ENCODE results near the gene EPGN.

The EPGN gene

GRCh38 chr4:74353858-74354257, 45.6 kb downstream of the EPGN start:
- ATAC-seq (ENCODE audit: insufficient read depth, low read depth): no peak
- no peak for DNase-seq
- no peaks in the 10 kb centered on the region for H3K79me2 ChIP-seq (ENCODE audit: insufficient read depth, low read length)

GRCh38 chr4:74357965-74358364, 49.7 kb downstream of the EPGN start:
- H3K4me2 ChIP-seq (ENCODE audit: insufficient read depth, low read length): no peak overlapping the region
- TF ChIP-seq CTCF (IDR thresholded peaks at IDR 0.05; ENCODE audit: borderline replicate concordance, extremely low read depth, low read length, poor library complexity, severe bottlenecking) (no peak), EZH2 (IDR thresholded peaks at IDR 0.05; ENCODE audit: borderline replicate concordance, low read depth, low read length, severe bottlenecking) (no peak)
- H3K27ac ChIP-seq (ENCODE audit: low read length): no peak overlapping the region
- no peaks in the 10 kb centered on the region for H4K20me1 ChIP-seq (ENCODE audit: insufficient read depth, low read length)
- no peak overlapping the region for H3K9ac ChIP-seq (ENCODE audit: low read depth, low read length)
- H3K79me2 ChIP-seq (ENCODE audit: insufficient read depth, low read length): no peaks in the 10 kb centered on the region
- ATAC-seq (ENCODE audit: insufficient read depth, low read depth) (no peak), DNase-seq (no peak)
- H3K27me3 ChIP-seq (ENCODE audit: insufficient read depth, low read length, poor library complexity): no peaks in the 10 kb centered on the region
- H3K4me3 ChIP-seq (ENCODE audit: low read depth in 1 of 2, low read length in 2 of 2): no peak overlapping the region
- H3K4me1 ChIP-seq (ENCODE audit: insufficient read depth, low read length): no peaks in the 10 kb centered on the region
- no peak overlapping the region for H2AFZ ChIP-seq (ENCODE audit: low read depth, low read length)
- no peaks in the 10 kb centered on the region for H3K9me3 ChIP-seq (ENCODE audit: insufficient read depth, low read length, severe bottlenecking)
- H3K36me3 ChIP-seq (ENCODE audit: insufficient read depth, low read length): no peaks in the 10 kb centered on the region

More at GRCh38 chr4:74353858-74354257, 45.6 kb downstream of the EPGN start:
- no peak overlapping the region for H3K4me3 ChIP-seq (ENCODE audit: low read depth in 1 of 2, low read length in 2 of 2)
- H3K4me1 ChIP-seq (ENCODE audit: insufficient read depth, low read length): no peaks in the 10 kb centered on the region
- no peak overlapping the region for H3K4me2 ChIP-seq (ENCODE audit: insufficient read depth, low read length)
- no peaks in the 10 kb centered on the region for H3K27me3 ChIP-seq (ENCODE audit: insufficient read depth, low read length, poor library complexity)
- H2AFZ ChIP-seq (ENCODE audit: low read depth, low read length): no peak overlapping the region
- H3K9ac ChIP-seq (ENCODE audit: low read depth, low read length): no peak overlapping the region
- TF ChIP-seq CTCF (IDR thresholded peaks at IDR 0.05; ENCODE audit: borderline replicate concordance, extremely low read depth, low read length, poor library complexity, severe bottlenecking) (no peak), EZH2 (IDR thresholded peaks at IDR 0.05; ENCODE audit: borderline replicate concordance, low read depth, low read length, severe bottlenecking) (no peak)
- H3K36me3 ChIP-seq (ENCODE audit: insufficient read depth, low read length): no peaks in the 10 kb centered on the region
- no peaks in the 10 kb centered on the region for H4K20me1 ChIP-seq (ENCODE audit: insufficient read depth, low read length)
- H3K9me3 ChIP-seq (ENCODE audit: insufficient read depth, low read length, severe bottlenecking): no peaks in the 10 kb centered on the region
- no peak overlapping the region for H3K27ac ChIP-seq (ENCODE audit: low read length)

GRCh38 chr4:74361671-74362070, 53.4 kb downstream of the EPGN start:
- Histone ChIP-seq H2AFZ (ENCODE audit: low read depth, low read length) (no peak overlapping the region), H3K4me3 (ENCODE audit: low read depth in 1 of 2, low read length in 2 of 2) (no peak overlapping the region), H4K20me1 (ENCODE audit: insufficient read depth, low read length) (no peaks in the 10 kb centered on the region), H3K27ac (ENCODE audit: low read length) (no peak overlapping the region), H3K9me3 (ENCODE audit: insufficient read depth, low read length, severe bottlenecking) (no peaks in the 10 kb centered on the region), H3K4me1 (ENCODE audit: insufficient read depth, low read length) (no peaks in the 10 kb centered on the region), H3K36me3 (ENCODE audit: insufficient read depth, low read length) (no peaks in the 10 kb centered on the region), H3K27me3 (ENCODE audit: insufficient read depth, low read length, poor library complexity) (no peaks in the 10 kb centered on the region), H3K79me2 (ENCODE audit: insufficient read depth, low read length) (no peaks in the 10 kb centered on the region), H3K4me2 (ENCODE audit: insufficient read depth, low read length) (no peak overlapping the region), H3K9ac (ENCODE audit: low read depth, low read length) (no peak overlapping the region)
- ATAC-seq (ENCODE audit: insufficient read depth, low read depth) (no peak), DNase-seq (no peak)
- TF ChIP-seq EZH2 (IDR thresholded peaks at IDR 0.05; ENCODE audit: borderline replicate concordance, low read depth, low read length, severe bottlenecking): no peak
- TF ChIP-seq CTCF (IDR thresholded peaks at IDR 0.05; ENCODE audit: borderline replicate concordance, extremely low read depth, low read length, poor library complexity, severe bottlenecking): no peak

- no peak overlapping the region for H3K27ac ChIP-seq (ENCODE audit: low read length)
- no peaks in the 10 kb centered on the region for H3K27me3 ChIP-seq (ENCODE audit: insufficient read depth, low read length, poor library complexity)
- no peak for DNase-seq
- no peaks in the 10 kb centered on the region for H3K4me1 ChIP-seq (ENCODE audit: insufficient read depth, low read length)
- no peaks in the 10 kb centered on the region for H3K36me3 ChIP-seq (ENCODE audit: insufficient read depth, low read length)
- ATAC-seq (ENCODE audit: insufficient read depth, low read depth): no peak
- no peak overlapping the region for H2AFZ ChIP-seq (ENCODE audit: low read depth, low read length)
- TF ChIP-seq CTCF (IDR thresholded peaks at IDR 0.05; ENCODE audit: borderline replicate concordance, extremely low read depth, low read length, poor library complexity, severe bottlenecking) (no peak), EZH2 (IDR thresholded peaks at IDR 0.05; ENCODE audit: borderline replicate concordance, low read depth, low read length, severe bottlenecking) (no peak)
- no peak overlapping the region for H3K9ac ChIP-seq (ENCODE audit: low read depth, low read length)
- H3K4me2 ChIP-seq (ENCODE audit: insufficient read depth, low read length): no peak overlapping the region
- no peaks in the 10 kb centered on the region for H3K79me2 ChIP-seq (ENCODE audit: insufficient read depth, low read length)
- no peaks in the 10 kb centered on the region for H4K20me1 ChIP-seq (ENCODE audit: insufficient read depth, low read length)
- H3K4me3 ChIP-seq (ENCODE audit: low read depth in 1 of 2, low read length in 2 of 2): no peak overlapping the region
- H3K9me3 ChIP-seq (ENCODE audit: insufficient read depth, low read length, severe bottlenecking): no peaks in the 10 kb centered on the region
Observed at GRCh38 chr4:74362347-74362746, 54.1 kb downstream of the EPGN start.

Data from DND-41 (cell line).